NCI-H69 (cell line): ENCODE measurements around the gene GP1BB.
"Not testable (repeated sequence)": the region's sequence is repeated elsewhere in the genome, so short reads cannot be mapped to it uniquely, and the experiment has no call there.

Experiments
- DNase-seq: peaks from one replicate; lab custom pipeline; 2025; lab: John Stamatoyannopoulos, UW

Gene GP1BB

DNA sequence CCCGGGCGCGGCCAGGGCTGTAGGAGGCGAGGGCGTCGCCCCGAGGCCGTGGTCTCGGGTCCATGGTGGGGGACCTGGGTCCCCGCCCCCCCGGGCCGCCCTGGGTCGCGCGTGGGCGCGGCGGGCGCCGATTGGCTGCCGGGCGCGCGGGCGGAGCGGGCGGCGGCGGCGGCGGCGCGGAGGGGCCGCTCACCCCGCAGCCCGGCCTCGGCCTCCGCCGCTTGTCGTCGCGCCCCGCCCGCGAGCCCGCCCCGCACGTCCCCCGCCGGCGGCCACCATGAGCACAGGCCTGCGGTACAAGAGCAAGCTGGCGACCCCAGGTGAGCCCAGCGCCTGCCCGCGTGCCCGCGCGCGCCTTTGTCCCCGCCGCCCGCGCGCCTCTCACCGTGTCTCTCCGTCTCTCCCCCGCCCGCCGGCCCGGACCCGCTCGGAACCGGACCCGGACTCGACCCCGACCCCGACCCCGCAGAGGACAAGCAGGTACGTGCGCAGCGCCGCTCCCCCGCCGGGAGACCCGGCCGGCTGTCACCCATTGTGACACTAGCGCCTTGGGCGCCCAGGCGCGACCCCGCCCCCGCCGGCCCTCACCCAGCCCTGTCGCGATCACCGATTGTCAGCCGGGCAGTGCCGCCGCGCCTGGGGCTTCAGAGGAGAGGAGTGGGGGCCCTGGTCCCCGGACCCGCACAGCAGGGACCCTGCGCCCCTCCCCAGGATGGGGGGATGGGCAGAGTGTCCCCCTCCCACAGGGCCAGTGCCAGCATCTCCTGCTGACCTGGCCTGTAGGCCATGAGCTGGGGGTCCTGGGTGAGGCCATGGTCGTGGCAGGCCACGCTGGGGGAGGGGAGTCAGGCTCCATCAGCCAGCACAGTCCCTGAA is 8.8 kb upstream of the GP1BB start, which contains the start of gene SEPTIN5:
Gene SEPTIN5 (plus strand): TSS at position 192 of the 876 bp plus-strand sequence. CDS start 86 bp downstream, at position 278.
- DNase-seq = peak; percentile 50

DNA sequence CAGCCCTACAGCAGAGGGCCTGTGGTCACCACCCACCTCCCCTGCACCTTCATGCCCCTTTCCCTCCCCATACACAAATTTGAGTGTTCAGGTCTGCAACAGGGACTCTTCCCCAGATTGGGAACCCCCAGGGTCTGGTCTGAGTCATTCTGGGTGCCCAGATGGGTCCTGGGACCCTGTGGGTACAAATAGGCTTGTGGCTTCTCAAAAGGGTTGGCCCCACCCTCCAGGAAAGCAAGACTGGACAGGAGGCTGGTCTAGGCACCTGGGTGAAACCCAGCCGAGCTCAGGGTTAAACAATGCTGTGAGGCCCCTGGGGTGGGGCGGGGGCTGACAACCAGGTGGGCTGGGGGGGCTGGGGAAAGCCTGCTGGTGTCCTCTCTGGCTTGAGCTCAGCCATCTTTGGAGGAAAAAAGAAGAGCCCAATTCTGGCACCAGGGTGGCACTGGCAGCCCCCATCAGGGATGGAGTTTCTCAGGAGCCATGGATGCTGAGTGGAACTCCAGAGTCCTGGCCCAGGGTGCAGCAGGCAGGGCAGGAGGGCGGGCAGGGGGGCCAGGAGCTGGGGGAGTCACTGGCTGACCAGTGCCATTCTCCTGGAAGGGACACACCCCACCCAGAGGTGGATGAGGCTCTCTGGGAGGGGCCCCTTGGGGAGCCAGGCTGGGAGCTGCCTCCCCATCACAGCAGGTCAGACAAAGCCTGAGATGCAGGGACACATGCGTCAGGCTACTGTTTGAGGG is 8.0 kb upstream of the GP1BB start:
- DNase-seq = no peak

- no peak for DNase-seq
Observed at GRCh38 chr22:19716041-19716828, 7.1 kb upstream of the GP1BB start.

DNA sequence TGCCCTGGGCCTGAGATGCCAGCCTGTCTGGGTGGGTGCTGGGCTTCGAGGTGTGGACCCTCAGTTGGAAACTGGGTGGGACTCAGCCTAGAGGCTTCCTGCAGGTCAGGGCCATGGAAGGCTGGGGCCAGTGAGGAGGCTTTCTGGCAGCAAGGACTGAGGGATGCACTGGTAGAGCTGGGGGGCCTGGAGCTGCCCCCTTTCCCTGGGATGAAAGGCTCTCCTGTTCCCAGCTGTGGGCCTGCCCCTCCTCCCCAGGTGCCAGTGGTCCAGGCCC is 6.6 kb upstream of the GP1BB start:
- no peak for DNase-seq

GRCh38 chr22:19717181-19717580 is 6.2 kb upstream of the GP1BB start:
- peak; percentile 30 for DNase-seq

DNA sequence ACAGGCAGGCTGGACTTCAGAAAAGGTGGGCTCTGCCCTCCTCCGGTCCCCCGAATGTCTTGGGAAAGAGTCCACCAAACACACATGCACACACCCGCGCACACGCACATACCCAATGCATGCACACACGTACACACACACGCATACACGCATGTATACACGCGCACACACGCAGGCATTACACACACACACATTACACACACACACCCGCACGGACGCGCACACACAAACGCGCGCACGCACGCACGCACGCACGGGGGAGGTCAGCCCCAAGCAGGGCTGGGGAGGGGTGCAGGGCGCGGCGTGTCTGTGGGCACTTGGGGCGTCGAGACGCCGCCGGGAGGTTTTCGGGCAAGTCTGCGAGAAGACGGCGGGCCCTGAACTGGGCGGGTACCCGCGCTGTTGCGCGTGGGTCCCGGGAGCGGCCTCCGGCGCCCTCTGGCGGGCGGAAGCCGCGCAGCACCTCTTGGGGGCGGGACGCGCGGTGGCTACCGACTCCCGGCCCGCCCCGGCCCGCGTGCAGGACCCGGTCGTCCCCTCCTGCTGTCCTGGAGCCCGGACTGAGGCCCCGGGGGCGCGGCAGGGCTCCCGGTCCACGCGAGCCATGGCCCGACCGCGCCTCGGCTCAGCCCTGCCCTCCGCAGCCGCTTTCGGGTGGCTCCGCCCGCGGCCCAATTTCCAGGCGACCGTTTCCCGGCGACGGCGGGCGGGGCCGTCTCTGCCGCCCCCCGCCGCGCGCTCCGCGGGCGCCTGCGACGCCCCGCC is 5.5 kb upstream of the GP1BB start:
- DNase-seq = peak; percentile 87

GRCh38 chr22:19718456-19719049 is 4.8 kb upstream of the GP1BB start:
- DNase-seq = peak; percentile 55

DNA sequence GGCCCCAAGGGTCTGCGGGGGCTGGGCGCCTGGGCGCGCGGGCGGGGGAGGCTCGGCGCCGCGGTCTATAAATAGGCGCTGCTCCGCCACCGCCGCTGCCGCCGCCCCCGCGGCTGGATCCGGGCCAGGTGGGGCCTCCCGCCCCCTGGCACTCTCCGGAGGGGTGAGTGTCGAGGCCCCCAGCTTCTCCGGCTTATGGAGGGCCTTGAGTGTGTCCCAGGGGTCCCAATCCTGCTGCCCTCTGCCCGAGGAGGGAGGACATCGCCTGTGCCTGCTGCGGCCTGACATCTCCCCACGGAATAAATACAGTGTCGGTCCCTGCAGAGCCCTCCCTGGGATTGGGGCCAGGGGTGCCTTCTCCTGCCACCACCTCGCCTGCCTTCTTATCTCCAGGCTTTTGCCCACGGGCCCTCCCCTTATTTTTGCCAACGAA is 4.3 kb upstream of the GP1BB start:
- DNase-seq = no peak

DNA sequence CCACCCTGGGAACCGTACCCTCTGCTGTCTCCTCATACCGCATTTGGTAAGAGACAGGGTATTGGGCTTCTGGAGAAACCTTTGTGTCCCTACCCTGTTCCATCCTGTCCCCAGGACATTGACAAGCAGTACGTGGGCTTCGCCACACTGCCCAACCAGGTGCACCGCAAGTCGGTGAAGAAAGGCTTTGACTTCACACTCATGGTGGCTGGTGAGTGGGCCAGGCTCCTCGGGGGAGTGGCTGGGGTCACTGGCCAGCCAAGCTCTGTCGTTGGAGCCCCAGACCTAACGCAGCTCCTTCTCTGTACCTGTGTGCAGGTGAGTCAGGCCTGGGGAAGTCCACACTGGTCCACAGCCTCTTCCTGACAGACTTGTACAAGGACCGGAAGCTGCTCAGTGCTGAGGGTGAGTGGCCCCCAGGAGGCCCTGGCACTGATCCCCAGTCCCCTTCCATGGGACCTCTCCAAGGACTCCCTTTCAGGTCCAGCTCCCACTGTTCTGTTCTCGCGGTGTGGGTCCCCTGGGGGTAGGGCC is 3.8 kb upstream of the GP1BB start:
- DNase-seq = no peak

DNA sequence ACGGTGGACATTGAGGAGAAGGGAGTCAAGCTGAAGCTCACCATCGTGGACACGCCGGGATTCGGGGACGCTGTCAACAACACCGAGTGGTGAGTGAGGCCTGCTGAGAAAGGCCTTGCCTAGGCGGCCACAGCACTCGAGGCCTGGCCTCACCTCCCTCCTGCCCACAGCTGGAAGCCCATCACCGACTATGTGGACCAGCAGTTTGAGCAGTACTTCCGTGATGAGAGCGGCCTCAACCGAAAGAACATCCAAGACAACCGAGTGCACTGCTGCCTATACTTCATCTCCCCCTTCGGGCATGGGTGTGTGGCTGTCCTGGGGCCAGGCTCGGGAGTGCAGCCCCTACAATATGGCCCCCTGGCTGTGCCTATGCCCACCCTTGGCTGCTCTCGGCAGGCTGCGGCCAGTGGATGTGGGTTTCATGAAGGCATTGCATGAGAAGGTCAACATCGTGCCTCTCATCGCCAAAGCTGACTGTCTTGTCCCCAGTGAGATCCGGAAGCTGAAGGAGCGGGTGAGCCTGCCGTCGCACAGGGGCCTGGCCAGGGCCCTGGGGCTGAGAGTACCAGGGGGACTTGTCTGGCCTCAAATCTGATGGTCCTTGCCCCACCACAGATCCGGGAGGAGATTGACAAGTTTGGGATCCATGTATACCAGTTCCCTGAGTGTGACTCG is 3.0 kb upstream of the GP1BB start:
- DNase-seq = no peak

DNA sequence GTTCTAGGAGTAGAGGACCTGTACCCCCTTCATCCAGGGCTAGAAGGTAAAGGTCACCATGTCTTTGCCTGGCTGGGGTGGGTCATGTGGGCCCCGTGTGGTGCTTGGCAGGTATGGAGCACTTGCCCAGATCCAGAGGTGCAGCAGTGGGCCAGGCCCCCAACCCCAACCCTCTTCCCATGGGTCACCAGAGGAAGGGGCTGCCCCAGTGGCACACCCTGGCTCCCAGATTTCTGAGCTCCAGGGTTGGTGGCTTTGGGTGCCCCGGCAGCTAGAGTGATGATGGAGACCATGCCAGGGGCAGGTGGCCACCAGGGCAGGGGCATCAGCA is 2.4 kb upstream of the GP1BB start:
- DNase-seq = no peak

- DNase-seq = no peak
Observed at GRCh38 chr22:19721330-19722177, 1.8 kb upstream of the GP1BB start.

DNA sequence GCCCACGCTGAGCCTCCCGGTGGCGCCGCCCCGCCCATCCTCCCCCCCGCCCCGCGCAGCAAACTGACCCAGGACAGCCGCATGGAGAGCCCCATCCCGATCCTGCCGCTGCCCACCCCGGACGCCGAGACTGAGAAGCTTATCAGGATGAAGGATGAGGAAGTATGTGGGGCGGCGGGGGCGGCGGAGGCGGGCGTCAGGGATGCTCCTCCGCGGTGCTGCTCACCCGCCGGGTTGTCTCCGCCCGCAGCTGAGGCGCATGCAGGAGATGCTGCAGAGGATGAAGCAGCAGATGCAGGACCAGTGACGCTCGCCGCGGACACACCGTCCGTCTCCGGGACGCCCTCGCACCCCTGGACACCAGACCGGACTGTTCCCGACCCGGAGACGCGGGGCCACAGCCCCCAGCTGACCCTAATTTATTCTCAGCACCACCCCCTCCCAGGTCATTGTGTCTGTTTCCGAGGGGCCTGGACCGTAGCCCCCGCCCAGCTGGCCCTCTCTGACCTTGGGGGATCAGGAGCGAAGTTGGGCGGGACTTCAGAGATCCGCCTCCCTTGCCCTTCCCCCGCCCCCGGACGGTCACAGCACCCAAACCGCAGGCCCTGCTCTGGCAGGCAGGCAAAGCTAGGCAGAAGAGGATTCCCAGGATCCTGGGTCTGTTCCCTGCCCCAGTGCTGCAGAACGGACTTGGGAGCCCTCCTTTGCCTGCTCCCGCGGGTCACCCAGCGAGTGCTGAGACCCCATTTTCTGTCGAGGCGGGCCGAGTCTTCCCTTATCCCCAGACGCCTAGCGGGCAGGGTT is 959 bp upstream of the GP1BB start:
- DNase-seq = no peak

DNA sequence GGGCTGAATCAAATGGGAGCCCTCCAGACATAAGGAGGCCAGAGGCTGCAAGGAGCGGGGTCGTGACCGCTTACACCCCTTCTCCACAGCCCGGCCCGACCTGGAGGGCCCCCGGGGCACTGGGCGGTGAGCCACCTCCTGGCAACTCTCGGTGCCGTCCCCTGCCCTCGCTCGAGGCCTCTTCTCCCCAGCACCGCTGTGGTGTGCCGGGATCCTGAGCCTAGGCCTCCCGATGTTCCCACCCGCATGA is 432 bp upstream of the GP1BB start:
- no peak for DNase-seq

GRCh38 chr22:19723983-19724827 is 866 bp downstream of the GP1BB start:
- no peak for DNase-seq

DNA sequence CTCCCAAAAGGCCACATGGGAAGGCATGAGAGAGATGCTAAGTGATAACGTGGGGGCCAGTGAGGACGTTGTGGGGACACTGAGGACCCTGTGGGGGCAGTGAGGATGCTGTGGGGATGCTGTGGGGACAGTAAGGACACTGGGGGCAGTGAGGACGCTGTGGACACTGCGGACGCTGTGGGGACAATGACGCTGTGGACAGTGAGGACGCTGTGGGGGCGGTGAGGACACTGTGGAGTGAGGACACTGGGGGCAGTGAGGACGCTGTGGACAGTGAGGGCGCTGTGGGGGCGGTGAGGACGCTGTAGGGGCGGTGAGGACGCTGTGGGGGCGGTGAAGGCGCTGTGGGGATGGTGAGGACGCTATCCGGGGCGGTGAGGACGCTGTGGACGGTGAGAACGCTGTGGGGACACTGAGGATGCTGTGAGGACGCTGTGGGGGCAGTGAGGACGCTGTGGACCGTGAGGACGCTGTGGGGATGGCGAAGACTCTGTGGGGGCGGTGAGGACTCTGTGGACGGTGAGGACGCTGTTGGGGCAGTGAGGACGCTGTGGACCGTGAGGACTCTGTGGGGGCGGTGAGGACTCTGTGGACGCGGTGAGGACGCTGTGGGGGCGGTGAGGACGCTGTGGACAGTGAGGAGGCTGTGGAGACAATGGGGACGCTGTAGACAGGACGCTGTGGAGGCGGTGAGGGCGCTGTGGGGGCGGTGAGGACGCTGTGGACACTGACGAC is 1.8 kb downstream of the GP1BB start:
- DNase-seq = no peak

DNA sequence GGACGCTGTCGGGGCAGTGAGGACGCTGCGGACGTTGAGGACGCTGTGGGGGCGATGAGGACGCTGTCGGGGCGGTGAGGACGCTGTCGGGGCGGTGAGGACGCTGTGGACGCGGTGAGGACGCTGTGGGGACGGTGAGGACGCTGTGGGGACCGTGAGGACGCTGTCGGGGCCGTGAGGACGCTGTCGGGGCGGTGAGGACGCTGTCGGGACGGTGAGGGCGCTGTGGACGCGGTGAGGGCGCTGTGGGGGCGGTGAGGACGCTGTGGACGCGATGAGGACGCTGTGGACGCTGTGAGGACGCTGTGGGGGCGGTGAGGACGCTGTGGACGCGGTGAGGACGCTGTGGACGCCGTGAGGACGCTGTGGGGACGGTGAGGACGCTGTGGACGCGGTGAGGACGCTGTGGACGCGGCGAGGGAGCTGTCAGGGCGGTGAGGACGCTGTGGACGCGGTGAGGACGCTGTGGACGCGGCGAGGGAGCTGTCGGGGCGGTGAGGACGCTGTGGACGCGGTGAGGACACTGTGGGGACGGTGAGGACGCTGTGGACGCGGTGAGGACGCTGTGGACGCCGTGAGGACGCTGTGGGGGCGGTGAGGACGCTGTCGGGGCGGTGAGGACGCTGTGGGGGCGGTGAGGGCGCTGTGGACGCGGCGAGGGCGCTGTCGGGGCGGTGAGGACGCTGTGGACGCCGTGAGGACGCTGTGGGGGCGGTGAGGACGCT is 2.9 kb downstream of the GP1BB start:
- not testable (repeated sequence) for DNase-seq
